Keratinocyte (primary cell): Measurements from ENCODE around the gene ID2. TPM values are rescaled to one million over a fixed set of nuclear protein-coding genes. Genes with fewer than 3 reads are reported as not detected.

ENCODE experiments used
- DNase-seq: peaks from one replicate; pipeline ENCODE4 v3.0.0-alpha.2; 2011; ENCODE audit warnings: low read depth, missing footprints, low spot score
- FAIRE-seq: peaks from 2 replicates; lab custom pipeline; 2011; peaks lifted over from hg19 to GRCh38; lab: Jason Lieb, UNC
- H2AFZ ChIP-seq: 2 replicates; pipeline ENCODE4 v1.6.0; 2012; ENCODE audit warnings: low read length, control low read depth, inconsistent platforms; ENCODE audit not compliant: control insufficient read depth
- H3K27ac ChIP-seq: 2 replicates; pipeline ENCODE4 v1.5.1; 2011; ENCODE audit warnings: low read length; ENCODE audit not compliant: control insufficient read depth, insufficient read depth
- H3K27me3 ChIP-seq: 3 replicates; pipeline ENCODE4 v1.6.0; 2011; ENCODE audit warnings: low read length; ENCODE audit not compliant: control insufficient read depth, insufficient read depth; ENCODE audit errors: extremely low read depth
- H3K36me3 ChIP-seq, 2 experiments: 2 replicates in 1 of 2; 3 replicates in 1 of 2; pipeline ENCODE4 v1.5.1; 2011; ENCODE audit warnings: low read length in 2 of 2, mild to moderate bottlenecking in 1 of 2; ENCODE audit not compliant: control insufficient read depth in 2 of 2, insufficient read depth in 2 of 2; ENCODE audit errors: extremely low read depth in 1 of 2
- H3K4me1 ChIP-seq: 3 replicates; pipeline ENCODE4 v1.5.1; 2011; ENCODE audit warnings: low read length; ENCODE audit not compliant: control insufficient read depth, insufficient read depth; ENCODE audit errors: extremely low read depth
- H3K4me2 ChIP-seq: 3 replicates; pipeline ENCODE4 v1.6.0; 2011; ENCODE audit warnings: low read depth, low read length; ENCODE audit not compliant: control insufficient read depth, insufficient read depth; ENCODE audit errors: extremely low read depth
- H3K4me3 ChIP-seq, 3 experiments: fragments of 200-600 bp in 1 of 3; sonication (generic) in 1 of 3; 2 replicates in 2 of 3; 3 replicates in 1 of 3; pipeline ENCODE4 v1.5.1; 2011 to 2016; ENCODE audit warnings: low read length in 3 of 3, mild to moderate bottlenecking in 3 of 3, control low read depth in 2 of 3, inconsistent platforms in 1 of 3, low read depth in 1 of 3, mixed read lengths in 1 of 3, mixed run types in 1 of 3, moderate library complexity in 1 of 3; ENCODE audit not compliant: control insufficient read depth in 2 of 3, insufficient read depth in 2 of 3; ENCODE audit errors: extremely low read depth in 1 of 3
- H3K79me2 ChIP-seq: 2 replicates; pipeline ENCODE4 v1.6.0; 2012; ENCODE audit warnings: low read length; ENCODE audit not compliant: control insufficient read depth, insufficient read depth
- H3K9ac ChIP-seq: 3 replicates; pipeline ENCODE4 v1.6.0; 2011; ENCODE audit warnings: low read length; ENCODE audit not compliant: control insufficient read depth, insufficient read depth; ENCODE audit errors: extremely low read depth
- H3K9me1 ChIP-seq: 3 replicates; pipeline ENCODE4 v1.6.0; 2011; ENCODE audit warnings: low read length; ENCODE audit not compliant: control insufficient read depth, insufficient read depth; ENCODE audit errors: extremely low read depth
- H3K9me3 ChIP-seq: 2 replicates; pipeline ENCODE4 v1.5.1; 2012; ENCODE audit warnings: low read depth, low read length; ENCODE audit not compliant: control insufficient read depth
- H4K20me1 ChIP-seq: 3 replicates; pipeline ENCODE4 v1.6.0; 2011; ENCODE audit warnings: low read length; ENCODE audit not compliant: control insufficient read depth, insufficient read depth; ENCODE audit errors: extremely low read depth
- EZH2 ChIP-seq: IDR thresholded peaks from one replicate; pipeline ENCODE4 v1.6.1; 2012; ENCODE audit warnings: inconsistent platforms, mild to moderate bottlenecking, low read length, moderate library complexity
- dilution Hi-C: fragments of 300-500 bp; cut with MboI; formaldehyde crosslinking; loops from one replicate; pipeline ENCODE4 v1.7.0; 2020; ENCODE audit warnings: low sequenced_read_pairs; ENCODE audit not compliant: extremely low pct_ligation_motif_present
- polyA plus RNA-seq, 5 experiments: library from polyadenylated mRNA; depleted of rRNA in 3 of 5; stranded (reverse) in 3 of 5; stranded (forward) in 1 of 5; unstranded in 1 of 5; fragments of >200 nt; gene quantifications; 1 replicate in 1 of 5; 2 replicates in 3 of 5; 3 replicates in 1 of 5; pipeline versions ENCODE4 v1.2.1 to v1.2.3, GENCODE V29; 2011 to 2012; ENCODE audit warnings: missing spikeins in 2 of 5, low read depth in 1 of 5, low replicate concordance in 1 of 5
- TF ChIP-seq, protein P1 (sequence below), 3 experiments: IDR thresholded peaks in 1 of 3; conservative IDR thresholded peaks in 1 of 3; optimal IDR thresholded peaks in 1 of 3; 2 replicates in 2 of 3; 3 replicates in 1 of 3; pipeline versions ENCODE3 to v1.5.1; 2011; ENCODE audit warnings: low read length in 3 of 3, mild to moderate bottlenecking in 3 of 3, moderate library complexity in 2 of 3, control low read depth in 1 of 3, inconsistent platforms in 1 of 3; ENCODE audit not compliant: insufficient read depth in 2 of 3; ENCODE audit errors: extremely low read depth in 1 of 3

Gene ID2
- polyA plus RNA-seq, 1 donor (not counting 4 experiments of a cell fraction or from before 2014, with no cell fraction given): 6.3 TPM

DNA sequence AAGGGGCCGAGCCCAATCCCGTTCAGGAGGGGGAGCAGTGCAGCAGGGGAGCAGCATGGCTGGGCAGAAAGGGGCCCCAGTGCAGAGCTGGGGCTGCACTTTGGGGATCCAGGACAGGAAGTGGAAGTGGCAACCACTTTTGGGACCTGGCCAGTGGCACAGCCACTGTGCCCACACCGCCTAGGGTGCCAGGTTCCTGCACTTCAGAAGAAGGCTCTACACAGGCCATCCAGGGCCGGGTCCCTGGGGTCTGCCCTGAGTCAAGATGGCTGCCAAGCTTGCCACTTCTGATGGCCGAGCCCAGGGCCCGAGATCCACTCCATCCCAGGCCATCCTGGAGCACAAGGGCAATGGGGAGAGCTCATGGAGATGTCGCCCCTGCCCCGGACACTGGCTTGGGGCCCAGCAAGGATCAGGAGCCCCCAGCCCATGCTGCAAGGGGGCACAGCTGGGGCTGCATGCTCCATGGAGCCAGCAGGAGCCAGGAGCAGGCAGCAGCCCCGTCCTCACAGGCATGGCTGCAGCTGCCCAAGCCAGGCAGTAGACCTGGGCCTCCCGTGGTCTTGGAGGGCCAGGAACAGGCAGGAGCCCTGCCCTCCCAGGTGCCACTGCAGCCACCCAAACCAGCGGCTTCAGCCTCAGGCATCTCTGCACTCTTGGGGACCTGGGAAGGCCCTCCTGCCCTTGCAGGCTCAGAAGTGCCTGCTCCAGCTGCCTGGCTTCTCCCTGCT lies 35.0 kb upstream of the ID2 start:
- Histone ChIP-seq H3K4me3 (no peak overlapping the region), H3K27me3 (no peaks in the 10 kb centered on the region), H3K79me2 (no peaks in the 10 kb centered on the region), H2AFZ (no peak overlapping the region), H3K36me3 (no peaks in the 10 kb centered on the region), H3K9ac (no peak overlapping the region), H4K20me1 (no peaks in the 10 kb centered on the region), H3K4me2 (no peak overlapping the region), H3K27ac (no peak overlapping the region), H3K4me1 (no peaks in the 10 kb centered on the region), H3K9me1 (no peaks in the 10 kb centered on the region), H3K9me3 (no peaks in the 10 kb centered on the region)
- TF ChIP-seq, protein P1, sequence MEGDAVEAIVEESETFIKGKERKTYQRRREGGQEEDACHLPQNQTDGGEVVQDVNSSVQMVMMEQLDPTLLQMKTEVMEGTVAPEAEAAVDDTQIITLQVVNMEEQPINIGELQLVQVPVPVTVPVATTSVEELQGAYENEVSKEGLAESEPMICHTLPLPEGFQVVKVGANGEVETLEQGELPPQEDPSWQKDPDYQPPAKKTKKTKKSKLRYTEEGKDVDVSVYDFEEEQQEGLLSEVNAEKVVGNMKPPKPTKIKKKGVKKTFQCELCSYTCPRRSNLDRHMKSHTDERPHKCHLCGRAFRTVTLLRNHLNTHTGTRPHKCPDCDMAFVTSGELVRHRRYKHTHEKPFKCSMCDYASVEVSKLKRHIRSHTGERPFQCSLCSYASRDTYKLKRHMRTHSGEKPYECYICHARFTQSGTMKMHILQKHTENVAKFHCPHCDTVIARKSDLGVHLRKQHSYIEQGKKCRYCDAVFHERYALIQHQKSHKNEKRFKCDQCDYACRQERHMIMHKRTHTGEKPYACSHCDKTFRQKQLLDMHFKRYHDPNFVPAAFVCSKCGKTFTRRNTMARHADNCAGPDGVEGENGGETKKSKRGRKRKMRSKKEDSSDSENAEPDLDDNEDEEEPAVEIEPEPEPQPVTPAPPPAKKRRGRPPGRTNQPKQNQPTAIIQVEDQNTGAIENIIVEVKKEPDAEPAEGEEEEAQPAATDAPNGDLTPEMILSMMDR (optimal IDR thresholded peaks at IDR 0.05 in 1 of 3, IDR thresholded peaks at IDR 0.05 in 1 of 3, conservative IDR thresholded peaks at IDR 0.05 in 1 of 3; ENCODE audit: extremely low read depth in 1 of 3, insufficient read depth in 2 of 3, low read length in 3 of 3): no peak
- TF ChIP-seq EZH2: no peak
- dilution Hi-C loops: no loop called here
- DNase-seq: no peak
- no peak for FAIRE-seq

DNA sequence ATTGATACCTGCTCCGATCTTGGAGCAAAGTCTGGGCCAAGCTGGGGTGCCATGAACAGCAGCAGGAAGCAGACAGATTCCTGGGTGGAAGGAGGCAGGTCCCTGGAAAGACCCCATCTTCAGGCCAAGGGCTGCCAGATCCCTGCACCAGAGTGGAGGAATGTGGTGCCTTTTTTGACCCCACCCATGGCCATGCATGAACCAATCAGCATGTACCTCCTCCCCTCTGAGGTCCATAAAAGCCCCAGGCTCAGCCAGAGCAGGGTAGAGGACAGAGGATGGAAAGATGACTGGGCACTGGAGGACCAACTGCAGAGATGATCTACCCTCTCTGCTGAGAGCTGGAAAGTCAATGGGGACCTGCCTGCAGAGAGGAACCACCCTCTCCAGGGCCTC lies 34.4 kb upstream of the ID2 start:
- Histone ChIP-seq H3K79me2 (no peaks in the 10 kb centered on the region), H3K27me3 (no peaks in the 10 kb centered on the region), H3K4me3 (no peak overlapping the region), H3K4me2 (no peak overlapping the region), H3K36me3 (no peaks in the 10 kb centered on the region), H3K9ac (no peak overlapping the region), H3K9me3 (no peaks in the 10 kb centered on the region), H2AFZ (no peak overlapping the region), H3K4me1 (no peaks in the 10 kb centered on the region), H3K9me1 (no peaks in the 10 kb centered on the region), H3K27ac (no peak overlapping the region), H4K20me1 (no peaks in the 10 kb centered on the region)
- dilution Hi-C loops: no loop called here
- FAIRE-seq (no peak), DNase-seq (no peak)
- TF ChIP-seq, protein P1 (optimal IDR thresholded peaks at IDR 0.05 in 1 of 3, IDR thresholded peaks at IDR 0.05 in 1 of 3, conservative IDR thresholded peaks at IDR 0.05 in 1 of 3; ENCODE audit: extremely low read depth in 1 of 3, insufficient read depth in 2 of 3, low read length in 3 of 3): no peak
- no peak for TF ChIP-seq EZH2
